ENCODE data around the gene IMMP2L. TPM values are rescaled to one million over a fixed set of nuclear protein-coding genes. Genes with fewer than 3 reads are reported as not detected.
"Not testable (repeated sequence)": the region's sequence is repeated elsewhere in the genome, so short reads cannot be mapped to it uniquely, and the experiment has no call there.

The IMMP2L gene
- polyA plus RNA-seq, 1 experiment = 5.8 TPM

GRCh38 chr7:110673148-110673547 lies 889.1 kb downstream of the IMMP2L start:
- Histone ChIP-seq H3K36me3 (ENCODE audit: control insufficient read depth, insufficient read depth, low read length) (no peaks in the 10 kb centered on the region), H3K4me3 (ENCODE audit: low read depth, low read length) (no peak overlapping the region), H3K27me3 (ENCODE audit: control insufficient read depth, insufficient read depth, low read length) (no peaks in the 10 kb centered on the region; the same call in 1 of the 2 replicates)
- ChIA-PET POLR2A (no interaction called here), CTCF (no interaction called here)
- DNase-seq (ENCODE audit: low read depth) = no peak
- TF ChIP-seq, protein P1, sequence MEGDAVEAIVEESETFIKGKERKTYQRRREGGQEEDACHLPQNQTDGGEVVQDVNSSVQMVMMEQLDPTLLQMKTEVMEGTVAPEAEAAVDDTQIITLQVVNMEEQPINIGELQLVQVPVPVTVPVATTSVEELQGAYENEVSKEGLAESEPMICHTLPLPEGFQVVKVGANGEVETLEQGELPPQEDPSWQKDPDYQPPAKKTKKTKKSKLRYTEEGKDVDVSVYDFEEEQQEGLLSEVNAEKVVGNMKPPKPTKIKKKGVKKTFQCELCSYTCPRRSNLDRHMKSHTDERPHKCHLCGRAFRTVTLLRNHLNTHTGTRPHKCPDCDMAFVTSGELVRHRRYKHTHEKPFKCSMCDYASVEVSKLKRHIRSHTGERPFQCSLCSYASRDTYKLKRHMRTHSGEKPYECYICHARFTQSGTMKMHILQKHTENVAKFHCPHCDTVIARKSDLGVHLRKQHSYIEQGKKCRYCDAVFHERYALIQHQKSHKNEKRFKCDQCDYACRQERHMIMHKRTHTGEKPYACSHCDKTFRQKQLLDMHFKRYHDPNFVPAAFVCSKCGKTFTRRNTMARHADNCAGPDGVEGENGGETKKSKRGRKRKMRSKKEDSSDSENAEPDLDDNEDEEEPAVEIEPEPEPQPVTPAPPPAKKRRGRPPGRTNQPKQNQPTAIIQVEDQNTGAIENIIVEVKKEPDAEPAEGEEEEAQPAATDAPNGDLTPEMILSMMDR (IDR thresholded peaks at IDR 0.05; ENCODE audit: insufficient read depth, low read depth, low read length) = no peak

- H3K36me3 ChIP-seq (ENCODE audit: control insufficient read depth, insufficient read depth, low read length) = no peaks in the 10 kb centered on the region
- CTCF ChIA-PET = no interaction called here
- H3K27me3 ChIP-seq (ENCODE audit: control insufficient read depth, insufficient read depth, low read length) = no peaks in the 10 kb centered on the region
- no peak for DNase-seq (ENCODE audit: low read depth)
- POLR2A ChIA-PET = no interaction called here
- TF ChIP-seq, protein P1 (IDR thresholded peaks at IDR 0.05; ENCODE audit: insufficient read depth, low read depth, low read length) = no peak
- H3K4me3 ChIP-seq (ENCODE audit: low read depth, low read length) = no peak overlapping the region
Measured at GRCh38 chr7:110669410-110669809, 892.9 kb downstream of the IMMP2L start.

- no peak for DNase-seq (ENCODE audit: low read depth)
- POLR2A ChIA-PET = no interaction called here
- H3K36me3 ChIP-seq (ENCODE audit: control insufficient read depth, insufficient read depth, low read length) = no peaks in the 10 kb centered on the region
- H3K4me3 ChIP-seq (ENCODE audit: low read depth, low read length) = no peak overlapping the region
- H3K27me3 ChIP-seq (ENCODE audit: control insufficient read depth, insufficient read depth, low read length) = no peaks in the 10 kb centered on the region
- CTCF ChIA-PET = no interaction called here
- TF ChIP-seq, protein P1 (IDR thresholded peaks at IDR 0.05; ENCODE audit: insufficient read depth, low read depth, low read length) = no peak
Measured at GRCh38 chr7:110664803-110665202, 897.5 kb downstream of the IMMP2L start.

GRCh38 chr7:110660637-110661036 lies 901.7 kb downstream of the IMMP2L start:
- DNase-seq (ENCODE audit: low read depth); H3K4me3 ChIP-seq (ENCODE audit: low read depth, low read length); CTCF ChIA-PET; H3K27me3 ChIP-seq (ENCODE audit: control insufficient read depth, insufficient read depth, low read length); POLR2A ChIA-PET; H3K36me3 ChIP-seq (ENCODE audit: control insufficient read depth, insufficient read depth, low read length): not testable (repeated sequence)

- POLR2A ChIA-PET = no interaction called here
- TF ChIP-seq, protein P1 (IDR thresholded peaks at IDR 0.05; ENCODE audit: insufficient read depth, low read depth, low read length) = no peak
- no peaks in the 10 kb centered on the region for H3K36me3 ChIP-seq (ENCODE audit: control insufficient read depth, insufficient read depth, low read length)
Measured at GRCh38 chr7:110650328-110650727, 912.0 kb downstream of the IMMP2L start.

DNA sequence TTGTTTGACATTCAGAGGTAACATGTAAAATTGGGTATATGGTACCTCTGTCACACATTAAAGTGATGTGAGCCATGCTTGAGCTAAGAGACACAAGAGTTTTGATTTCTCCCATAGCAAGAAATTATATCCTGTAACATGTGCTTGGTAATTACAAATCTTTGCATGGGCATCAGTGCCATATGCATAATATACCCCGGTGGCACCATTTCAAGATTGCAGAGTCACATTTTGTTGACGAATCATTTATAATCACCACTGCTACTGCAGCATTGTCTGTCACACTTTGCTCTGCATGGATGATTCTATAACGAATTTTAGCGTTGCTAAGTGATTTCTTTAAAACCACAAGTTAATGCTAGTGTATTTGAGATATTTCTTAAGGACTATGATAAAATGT lies 915.0 kb downstream of the IMMP2L start:
- Histone ChIP-seq H3K36me3 (ENCODE audit: control insufficient read depth, insufficient read depth, low read length) (no peaks in the 10 kb centered on the region), H3K4me3 (ENCODE audit: low read depth, low read length) (no peak overlapping the region), H3K27me3 (ENCODE audit: control insufficient read depth, insufficient read depth, low read length) (no peaks in the 10 kb centered on the region)
- TF ChIP-seq, protein P1 (IDR thresholded peaks at IDR 0.05; ENCODE audit: insufficient read depth, low read depth, low read length) = no peak
- ChIA-PET POLR2A (no interaction called here), CTCF (no interaction called here)
- DNase-seq (ENCODE audit: low read depth) = no peak

More at GRCh38 chr7:110650328-110650727, 912.0 kb downstream of the IMMP2L start:
- Histone ChIP-seq H3K27me3 (ENCODE audit: control insufficient read depth, insufficient read depth, low read length) (no peaks in the 10 kb centered on the region), H3K4me3 (ENCODE audit: low read depth, low read length) (no peak overlapping the region)
- no peak for DNase-seq (ENCODE audit: low read depth)
- CTCF ChIA-PET = interaction anchor here (1.0 kb wide), 1 partner anchor 9 kb away, joined by 3 read pairs; no protein-coding TSS in a partner anchor
